H1 (cell line): ENCODE measurements around the gene HSD3B1. TPM values are rescaled to one million over a fixed set of nuclear protein-coding genes. Genes with fewer than 3 reads are reported as not detected.

ENCODE experiments used
- CTCF ChIA-PET: fragments of 300-600 bp; sonication (Branson Sonifier 250); formaldehyde crosslinking; loops from one replicate; lab custom pipeline; 2021; ENCODE audit not compliant: partially characterized antibody; lab: Charles Lee
- POLR2A ChIA-PET: fragments of 300-600 bp; sonication (Branson Sonifier 250); formaldehyde crosslinking; loops from one replicate; lab custom pipeline; 2021; ENCODE audit warnings: inconsistent platforms; ENCODE audit not compliant: partially characterized antibody; lab: Charles Lee
- DNase-seq, 2 experiments: peaks; one replicate each; pipeline versions ENCODE4 v3.0.0 to v3.0.0-alpha.2; 2010 to 2022; ENCODE audit warnings: low spot score in 2 of 2, low read depth in 1 of 2, mixed read lengths in 1 of 2
- FAIRE-seq: peaks from 2 replicates; lab custom pipeline; 2011; peaks lifted over from hg19 to GRCh38; lab: Jason Lieb, UNC
- H2AFZ ChIP-seq: 2 replicates; pipeline ENCODE4 v1.8.1; 2012; ENCODE audit warnings: low read length, inconsistent platforms
- H2AK5ac ChIP-seq: 2 replicates; pipeline ENCODE4 v1.6.1; 2013; ENCODE audit warnings: low read depth, low read length
- H2BK120ac ChIP-seq: replicated peaks from 2 replicates; pipeline ENCODE3; 2013; ENCODE audit warnings: low read depth, low read length, inconsistent platforms
- H2BK12ac ChIP-seq: 2 replicates; pipeline ENCODE4 v1.6.1; 2013; ENCODE audit warnings: low read depth, low read length
- H2BK15ac ChIP-seq: 2 replicates; pipeline ENCODE4 v1.6.1; 2013; ENCODE audit warnings: low read length
- H2BK20ac ChIP-seq: 2 replicates; pipeline ENCODE4 v1.6.1; 2013; ENCODE audit warnings: low read length
- H2BK5ac ChIP-seq: 2 replicates; pipeline ENCODE4 v1.6.1; 2013; ENCODE audit warnings: low read depth, low read length
- H3K14ac ChIP-seq: 2 replicates; pipeline ENCODE4 v1.6.1; 2013; ENCODE audit warnings: inconsistent platforms; ENCODE audit not compliant: insufficient read length
- H3K18ac ChIP-seq: 2 replicates; pipeline ENCODE4 v1.6.1; 2013; ENCODE audit warnings: low read length; ENCODE audit errors: extremely low read depth
- H3K23ac ChIP-seq: 2 replicates; pipeline ENCODE4 v1.6.1; 2013; ENCODE audit warnings: inconsistent platforms; ENCODE audit not compliant: insufficient read length
- H3K23me2 ChIP-seq: 2 replicates; pipeline ENCODE4 v1.6.1; 2013; ENCODE audit warnings: low read depth, low read length
- H3K27ac ChIP-seq: 2 replicates; pipeline ENCODE4 v1.6.1; 2011; ENCODE audit warnings: low read depth, low read length, inconsistent platforms
- H3K27me3 ChIP-seq, 4 experiments: replicated peaks in 1 of 4; 1 replicate in 1 of 4; 2 replicates in 3 of 4; pipeline versions ENCODE4 v1.6.1 to v1.8.1; 2011 to 2013; ENCODE audit warnings: low read length in 3 of 4, mild to moderate bottlenecking in 3 of 4, inconsistent platforms in 2 of 4, mixed read lengths in 2 of 4, moderate library complexity in 1 of 4; ENCODE audit not compliant: control insufficient read depth in 3 of 4, insufficient read depth in 3 of 4; ENCODE audit errors: extremely low read depth in 1 of 4
- H3K36me3 ChIP-seq, 4 experiments: 2 replicates each; pipeline versions ENCODE4 v1.6.1 to v1.8.1; 2011 to 2013; ENCODE audit warnings: mild to moderate bottlenecking in 4 of 4, low read length in 3 of 4, moderate library complexity in 2 of 4, control low read depth in 1 of 4, inconsistent platforms in 1 of 4; ENCODE audit not compliant: insufficient read depth in 4 of 4, control insufficient read depth in 2 of 4
- H3K4ac ChIP-seq: replicated peaks from 2 replicates; pipeline ENCODE3; 2013; ENCODE audit warnings: low read length, low read depth, mixed read lengths, inconsistent platforms; ENCODE audit not compliant: insufficient read length
- H3K4me1 ChIP-seq, 4 experiments: replicated peaks in 1 of 4; 1 replicate in 1 of 4; 2 replicates in 3 of 4; pipeline versions ENCODE4 v1.6.1 to v1.8.1; 2011 to 2013; ENCODE audit warnings: low read length in 3 of 4, inconsistent platforms in 2 of 4, mixed read lengths in 1 of 4; ENCODE audit not compliant: insufficient read depth in 4 of 4, control insufficient read depth in 3 of 4
- H3K4me2 ChIP-seq, 2 experiments: 2 replicates each; pipeline versions ENCODE4 v1.6.1 to v1.8.1; 2011 to 2013; ENCODE audit warnings: low read depth in 2 of 2, low read length in 2 of 2, control low read depth in 1 of 2, inconsistent platforms in 1 of 2, mild to moderate bottlenecking in 1 of 2; ENCODE audit not compliant: insufficient read depth in 1 of 2
- H3K4me3 ChIP-seq, 4 experiments: fragments of 200-600, 300-600 bp in 1 of 4; sonication (generic), shearing (Covaris generic), sonication (Bioruptor Twin) in 1 of 4; 2 replicates each; pipeline versions ENCODE4 v1.5.1 to v1.8.1; 2011 to 2016; ENCODE audit warnings: low read length in 4 of 4, low read depth in 3 of 4, control low read depth in 2 of 4, inconsistent platforms in 2 of 4, mild to moderate bottlenecking in 2 of 4, mixed read lengths in 1 of 4, moderate library complexity in 1 of 4; ENCODE audit not compliant: insufficient read depth in 2 of 4; ENCODE audit errors: extremely low read depth in 1 of 4
- H3K56ac ChIP-seq: replicated peaks from 2 replicates; pipeline ENCODE3; 2013; ENCODE audit warnings: low read depth, mild to moderate bottlenecking, mixed read lengths, low read length, inconsistent platforms; ENCODE audit not compliant: insufficient read length
- H3K79me1 ChIP-seq: 2 replicates; pipeline ENCODE4 v1.6.1; 2013; ENCODE audit warnings: low read depth, low read length, control low read depth
- H3K79me2 ChIP-seq, 2 experiments: 2 replicates each; pipeline versions ENCODE4 v1.6.1 to v1.8.1; 2012 to 2013; ENCODE audit warnings: low read length in 2 of 2, mild to moderate bottlenecking in 2 of 2, inconsistent platforms in 1 of 2; ENCODE audit not compliant: insufficient read depth in 2 of 2, control insufficient read depth in 1 of 2
- H3K9ac ChIP-seq, 4 experiments: replicated peaks in 1 of 4; 1 replicate in 1 of 4; 2 replicates in 3 of 4; pipeline versions ENCODE4 v1.6.1 to v1.8.1; 2011 to 2013; ENCODE audit warnings: low read depth in 3 of 4, low read length in 3 of 4, control low read depth in 2 of 4, mild to moderate bottlenecking in 2 of 4, moderate library complexity in 2 of 4, inconsistent platforms in 1 of 4; ENCODE audit errors: extremely low read depth in 1 of 4
- H3K9me3 ChIP-seq, 2 experiments: 2 replicates each; pipeline versions ENCODE4 v1.6.1 to v1.8.1; 2012 to 2013; ENCODE audit warnings: mild to moderate bottlenecking in 2 of 2, moderate library complexity in 2 of 2, control low read depth in 1 of 2, inconsistent platforms in 1 of 2, low read depth in 1 of 2, low read length in 1 of 2, mixed read lengths in 1 of 2; ENCODE audit not compliant: insufficient read depth in 2 of 2
- H4K20me1 ChIP-seq, 2 experiments: replicated peaks in 1 of 2; 2 replicates each; pipeline versions ENCODE3 to v1.8.1; 2011 to 2013; ENCODE audit warnings: inconsistent platforms in 2 of 2, low read length in 2 of 2, mild to moderate bottlenecking in 1 of 2; ENCODE audit not compliant: insufficient read depth in 2 of 2, control insufficient read depth in 1 of 2
- H4K5ac ChIP-seq: 2 replicates; pipeline ENCODE4 v1.6.1; 2013; ENCODE audit warnings: low read length, low read depth, mixed read lengths, inconsistent platforms; ENCODE audit not compliant: insufficient read length
- H4K8ac ChIP-seq: 2 replicates; pipeline ENCODE4 v1.8.0; 2013; ENCODE audit warnings: mild to moderate bottlenecking, moderate library complexity, low read length, inconsistent platforms; ENCODE audit not compliant: insufficient read depth; ENCODE audit errors: extremely low read depth
- H4K91ac ChIP-seq: replicated peaks from 2 replicates; pipeline ENCODE3; 2013; ENCODE audit warnings: low read length, mixed read lengths, inconsistent platforms; ENCODE audit not compliant: insufficient read length
- ASH2L ChIP-seq: fragments of 200-600, 300-600 bp; sonication (generic); IDR thresholded peaks from one replicate; pipeline ENCODE4 v1.7.1; 2017; ENCODE audit warnings: low read length
- BACH1 ChIP-seq: IDR thresholded peaks from 2 replicates; pipeline ENCODE4 v1.6.1; 2012; ENCODE audit warnings: low read length, improper control_type of control experiment
- EGR1 ChIP-seq: IDR thresholded peaks from 2 replicates; pipeline ENCODE4 v1.6.1; 2011; ENCODE audit warnings: low read depth, low read length, borderline replicate concordance
- MAFK ChIP-seq: IDR thresholded peaks from 2 replicates; pipeline ENCODE4 v1.6.1; 2012; ENCODE audit warnings: low read depth, mild to moderate bottlenecking, improper control_type of control experiment, low read length
- RAD21 ChIP-seq, 2 experiments: IDR thresholded peaks in 1 of 2; conservative IDR thresholded peaks in 1 of 2; 2 replicates each; pipeline ENCODE4 v1.6.1; 2011; ENCODE audit warnings: low read depth in 2 of 2, low read length in 2 of 2, improper control_type of control experiment in 1 of 2, inconsistent platforms in 1 of 2, mild to moderate bottlenecking in 1 of 2, moderate library complexity in 1 of 2
- RNF2 ChIP-seq: fragments of 200-900, 300-1000 bp; sonication (generic); IDR thresholded peaks from 2 replicates; pipeline ENCODE4 v1.7.1; 2016; ENCODE audit warnings: borderline replicate concordance, low read depth, mild to moderate bottlenecking, antibody characterized with exemption, low read length; ENCODE audit not compliant: poor library complexity, severe bottlenecking; ENCODE audit errors: missing control alignments
- SAP30 ChIP-seq: fragments of 300-600 bp; sonication (generic); IDR thresholded peaks from 2 replicates; pipeline ENCODE4 v1.7.1; 2012; ENCODE audit warnings: low read length, moderate library complexity, mild to moderate bottlenecking, inconsistent platforms; ENCODE audit not compliant: insufficient read depth, insufficient replicate concordance
- SIX5 ChIP-seq: IDR thresholded peaks from 2 replicates; pipeline ENCODE4 v1.6.1; 2011; ENCODE audit warnings: mild to moderate bottlenecking, low read depth, low read length
- SP2 ChIP-seq: IDR thresholded peaks from 2 replicates; pipeline ENCODE4 v1.6.1; 2012; ENCODE audit warnings: mild to moderate bottlenecking, low read length, inconsistent platforms
- SP4 ChIP-seq: IDR thresholded peaks from 2 replicates; pipeline ENCODE4 v1.6.1; 2012; ENCODE audit warnings: low read length, inconsistent platforms
- TAF1 ChIP-seq: IDR thresholded peaks from 2 replicates; pipeline ENCODE4 v1.6.1; 2011; ENCODE audit warnings: mild to moderate bottlenecking, low read depth, low read length
- TCF12 ChIP-seq: IDR thresholded peaks from 2 replicates; pipeline ENCODE4 v1.6.1; 2011; ENCODE audit warnings: low read depth, mild to moderate bottlenecking, low read length
- WGBS, 2 experiments: shearing (Covaris generic) in 1 of 2; methylation state at CpG; one replicate each; pipeline versions ENCODE4 v1.1.6 to v1.1.7; 2013 to 2015; ENCODE audit warnings: low lambda C conversion rate in 2 of 2, mixed read lengths in 2 of 2, inconsistent platforms in 1 of 2, low coverage in 1 of 2, missing lambda C conversion rate in 1 of 2; ENCODE audit not compliant: insufficient replicate concordance in 2 of 2, insufficient coverage in 1 of 2, insufficient read length in 1 of 2; ENCODE audit errors: extremely low coverage in 1 of 2, missing lambda C conversion rate in 1 of 2; 5-methylcytosine and 5-hydroxymethylcytosine counted together
- polyA plus RNA-seq, 7 experiments: library from polyadenylated mRNA; depleted of rRNA in 3 of 7; stranded (reverse) in 5 of 7; unstranded in 2 of 7; fragments of >200 nt in 5 of 7; fragments of 200-250 nt in 2 of 7; gene quantifications; 1 replicate in 5 of 7; 2 replicates in 1 of 7; 4 replicates in 1 of 7; pipeline versions ENCODE4 v1.2.1 to v1.2.3, GENCODE V29; 2011 to 2013; ENCODE audit warnings: missing spikeins in 2 of 7, mixed read lengths in 2 of 7
- total RNA-seq: library from RNA; stranded (reverse); fragmentation: NEBNext Ultra II Directional; extraction: Animal tissue kit (Norgen Biotek cat#: 25700); gene quantifications from 2 replicates; pipeline ENCODE4 v1.2.1, GENCODE V29; 2021

The HSD3B1 gene
- total and polyA plus RNA-seq, 2 of the 8 experiments (the other 6 are each of a cell fraction or from before 2014, with no cell fraction given) = not detected

- Histone ChIP-seq H3K4me2 (no peak overlapping the region), H2BK12ac (no peak overlapping the region), H2BK20ac (no peak overlapping the region), H3K56ac (no peak overlapping the region), H3K14ac (no peak overlapping the region), H3K36me3 (no peaks in the 10 kb centered on the region), H3K9me3 (no peaks in the 10 kb centered on the region), H2AK5ac (no peak overlapping the region), H4K5ac (no peak overlapping the region), H3K18ac (no peak overlapping the region), H2BK15ac (no peak overlapping the region), H3K27me3 (no peaks in the 10 kb centered on the region), H4K20me1 (no peaks in the 10 kb centered on the region), H4K91ac (no peak overlapping the region), H3K79me2 (no peaks in the 10 kb centered on the region), H2AFZ (no peak overlapping the region), H3K4me1 (no peaks in the 10 kb centered on the region), H3K27ac (no peak overlapping the region), H3K4me3 (no peak overlapping the region), H3K9ac (no peak overlapping the region), H3K4ac (no peak overlapping the region), H2BK120ac (no peak overlapping the region), H3K79me1 (no peaks in the 10 kb centered on the region), H3K23ac (no peak overlapping the region), H2BK5ac (no peak overlapping the region), H4K8ac (no peak overlapping the region), H3K23me2 (no peaks in the 10 kb centered on the region)
- FAIRE-seq (no peak), DNase-seq (peak; percentile 13 to 50)
- CTCF ChIA-PET = interaction anchor here (0.7 to 1.6 kb wide), 6 partner anchors 9 to 144 kb away, joined by 3 to 9 read pairs (median 4); partner anchors contain the start of gene HSD3B1
- POLR2A ChIA-PET = interaction anchor here (0.6 kb wide), 1 partner anchor 240 kb away, joined by 4 read pairs; no protein-coding TSS in a partner anchor
- WGBS, 2 experiments = 74% methylated on average over 5 of the region's 5 CpGs; no CpG with 5 or more reads in 1 of the 2 experiments
- TF ChIP-seq EGR1 = no peak
- TF ChIP-seq RAD21 (IDR thresholded peaks at IDR 0.05 in 1 of 2, conservative IDR thresholded peaks at IDR 0.05 in 1 of 2; ENCODE audit: low read depth in 2 of 2, low read length in 2 of 2) = peak; percentile 13 to 28; a peak in 2 of 4 replicates
- no peak for TF ChIP-seq SP2
- TF ChIP-seq BACH1 = no peak
- no peak for TF ChIP-seq RNF2
- no peak for TF ChIP-seq SAP30
- TF ChIP-seq MAFK = no peak
- no peak for TF ChIP-seq SIX5
- TF ChIP-seq TAF1 = no peak
- no peak for TF ChIP-seq SP4
- TF ChIP-seq TCF12 = no peak
- no peak for TF ChIP-seq ASH2L
These were observed 9.7 kb downstream of the HSD3B1 start for GRCh38 chr1:119516680-119517079.
